BE2C (cell line): ENCODE measurements around the gene SPAG9.
A peak's percentile ranks its signal among the peaks of the same experiment; 100 is the strongest.

Experiments
- DNase-seq: peaks from one replicate; pipeline ENCODE4 v3.0.0-alpha.2; 2020
- H3K27me3 ChIP-seq: fragments of 250-450 bp; sonication (Bioruptor Pico); 2 replicates; pipeline ENCODE4 v1.5.1; 2020; ENCODE audit warnings: mild to moderate bottlenecking
- H3K36me3 ChIP-seq: fragments of 250-450 bp; sonication (Bioruptor Pico); 2 replicates; pipeline ENCODE4 v1.5.1; 2020; ENCODE audit warnings: mild to moderate bottlenecking
- H3K4me1 ChIP-seq: fragments of 250-450 bp; sonication (Bioruptor Pico); 2 replicates; pipeline ENCODE4 v1.5.1; 2020
- H3K4me3 ChIP-seq: 2 replicates; pipeline ENCODE4 v1.5.1; 2011; ENCODE audit warnings: low read depth, low read length
- H3K9me3 ChIP-seq: fragments of 250-450 bp; sonication (Bioruptor Pico); 2 replicates; pipeline ENCODE4 v1.5.1; 2020
- CTCF ChIP-seq: IDR thresholded peaks from 2 replicates; pipeline ENCODE4 v1.5.1; 2012; ENCODE audit warnings: mild to moderate bottlenecking, low read depth, low read length

SPAG9 gene

GRCh38 chr17:50935996-50936266, 184.7 kb downstream of the SPAG9 start:
- Histone ChIP-seq H3K27me3 (no peaks in the 10 kb centered on the region), H3K9me3 (no peaks in the 10 kb centered on the region), H3K4me1 (peaks cover 18% of the 10 kb centered on the region), H3K4me3 (no peak overlapping the region), H3K36me3 (no peaks in the 10 kb centered on the region)
- TF ChIP-seq CTCF = no peak
- no peak for DNase-seq

- no peaks in the 10 kb centered on the region for H3K9me3 ChIP-seq
- no peaks in the 10 kb centered on the region for H3K27me3 ChIP-seq
- H3K4me1 ChIP-seq = peaks cover 23% of the 10 kb centered on the region
- no peaks in the 10 kb centered on the region for H3K36me3 ChIP-seq
- no peak for DNase-seq
- H3K4me3 ChIP-seq = no peak overlapping the region
- no peak for TF ChIP-seq CTCF
Observed at GRCh38 chr17:50935221-50935995, 185.3 kb downstream of the SPAG9 start.

- Histone ChIP-seq H3K4me3 (no peak overlapping the region), H3K4me1 (peaks cover 27% of the 10 kb centered on the region), H3K36me3 (no peaks in the 10 kb centered on the region), H3K9me3 (no peaks in the 10 kb centered on the region), H3K27me3 (no peaks in the 10 kb centered on the region)
- TF ChIP-seq CTCF = no peak
- DNase-seq = no peak
Observed at GRCh38 chr17:50934672-50935220, 185.9 kb downstream of the SPAG9 start.

GRCh38 chr17:50934161-50934560, 186.5 kb downstream of the SPAG9 start:
- no peaks in the 10 kb centered on the region for H3K36me3 ChIP-seq
- no peaks in the 10 kb centered on the region for H3K27me3 ChIP-seq
- no peaks in the 10 kb centered on the region for H3K9me3 ChIP-seq
- no peak for DNase-seq
- peaks cover 30% of the 10 kb centered on the region for H3K4me1 ChIP-seq
- H3K4me3 ChIP-seq = no peak overlapping the region
- TF ChIP-seq CTCF = no peak

GRCh38 chr17:50931144-50931908, 189.3 kb downstream of the SPAG9 start:
- peak overlapping the region; percentile 44 for H3K4me3 ChIP-seq
- peak; percentile 93 for DNase-seq

More at GRCh38 chr17:50931144-50931908, 189.3 kb downstream of the SPAG9 start:
- H3K9me3 ChIP-seq = no peaks in the 10 kb centered on the region
- no peak for TF ChIP-seq CTCF
- H3K36me3 ChIP-seq = no peaks in the 10 kb centered on the region
- peaks cover 33% of the 10 kb centered on the region for H3K4me1 ChIP-seq
- no peaks in the 10 kb centered on the region for H3K27me3 ChIP-seq
